ENCODE results near the gene HAL. TPM values are rescaled to one million over a fixed set of nuclear protein-coding genes. Genes with fewer than 3 reads are reported as not detected.

The HAL gene
- total RNA-seq, 1 experiment from 2014 or later: 0.39 TPM

DNA sequence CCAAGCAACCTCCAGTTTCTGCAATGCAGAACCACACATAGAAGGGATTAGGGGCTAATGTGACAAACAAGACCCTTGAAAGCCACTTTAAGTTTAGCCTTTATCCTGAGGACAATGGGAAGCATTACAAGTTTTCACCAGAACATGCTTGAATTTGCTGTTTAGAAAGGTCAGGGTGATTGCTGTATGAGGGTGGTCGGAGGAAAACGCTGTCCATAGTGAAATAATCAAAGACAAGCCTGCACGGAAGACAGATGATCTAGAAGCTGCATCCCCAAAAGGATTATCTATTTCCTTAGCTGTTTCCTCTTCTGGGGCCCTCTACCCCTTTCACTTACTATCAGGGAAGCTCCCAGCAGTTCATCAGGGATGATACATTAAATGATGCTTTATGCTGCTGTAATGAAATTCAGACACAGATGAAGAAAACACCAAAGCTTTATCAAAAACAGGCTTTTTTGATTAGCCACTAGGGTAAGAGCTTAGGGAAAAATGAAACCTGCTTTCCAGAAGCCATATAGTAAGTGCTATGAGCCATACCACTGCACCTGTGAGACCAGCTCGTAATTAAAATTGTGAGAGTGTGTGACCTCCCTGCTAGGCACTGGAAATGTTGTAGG lies 6.5 kb downstream of the HAL start:
- no peak for TF ChIP-seq GRHL2 (CRISPR knock-in tag; IDR thresholded peaks at IDR 0.05; ENCODE audit: insufficient replicate concordance, severe bottlenecking)
- TF ChIP-seq IRF1 (CRISPR knock-in tag; IDR thresholded peaks at IDR 0.05): no peak
- TF ChIP-seq TEAD1 (CRISPR knock-in tag; IDR thresholded peaks at IDR 0.05): no peak
- TF ChIP-seq IRF2 (CRISPR knock-in tag; IDR thresholded peaks at IDR 0.05; ENCODE audit: borderline replicate concordance, low read depth): no peak
- no peak for TF ChIP-seq SP1 (CRISPR knock-in tag; conservative IDR thresholded peaks at IDR 0.05)
- no peak for TF ChIP-seq MYBL2 (CRISPR knock-in tag; IDR thresholded peaks at IDR 0.05)
- no peak for TF ChIP-seq ZSCAN18 (CRISPR knock-in tag; IDR thresholded peaks at IDR 0.05)
- no peak for TF ChIP-seq ZNF263 (CRISPR knock-in tag; IDR thresholded peaks at IDR 0.05; ENCODE audit: low read depth)
- no peak for TF ChIP-seq NFE2L1 (CRISPR knock-in tag; IDR thresholded peaks at IDR 0.05)
- TF ChIP-seq ZNF532 (CRISPR knock-in tag; IDR thresholded peaks at IDR 0.05; ENCODE audit: borderline replicate concordance): no peak
- no peak for TF ChIP-seq CBFB (CRISPR knock-in tag; IDR thresholded peaks at IDR 0.05; ENCODE audit: low read depth)
- TF ChIP-seq ZNF317 (CRISPR knock-in tag; IDR thresholded peaks at IDR 0.05; ENCODE audit: borderline replicate concordance, low read depth): no peak
- Mint-ChIP-seq H3K27me3 (ENCODE audit: low read depth) (no peaks in the 10 kb centered on the region; the same call in 1 of the 2 replicates), H3K27ac (no peak overlapping the region), H3K4me1 (peaks cover 38% of the 10 kb centered on the region), H3K36me3 (no peaks in the 10 kb centered on the region), H3K4me3 (no peak overlapping the region), H3K9me3 (no peaks in the 10 kb centered on the region)
- DNase-seq (ENCODE audit: low spot score) (no peak), ATAC-seq (no peak)
- ChIA-PET CTCF (interaction anchor here (1.2 to 5.1 kb wide), 6 partner anchors 9 to 71 kb away, joined by 3 to 32 read pairs (median 5); partner anchors contain the start of gene LTA4H), POLR2A (interaction anchor here (0.6 kb wide), 1 partner anchor 417 kb away, joined by 6 read pairs; no protein-coding TSS in a partner anchor)

- no peaks in the 10 kb centered on the region for H3K9me3 Mint-ChIP-seq
- no peak for ATAC-seq
- no peak overlapping the region for H3K4me3 Mint-ChIP-seq
- ChIA-PET POLR2A (interaction anchor here (0.6 kb wide), 1 partner anchor 416 kb away, joined by 6 read pairs; no protein-coding TSS in a partner anchor), CTCF (interaction anchor here (0.6 to 5.1 kb wide), 3 partner anchors 10 to 533 kb away, joined by 4 to 32 read pairs (median 8); no protein-coding TSS in a partner anchor)
- no peak for DNase-seq (ENCODE audit: low spot score)
- no peaks in the 10 kb centered on the region for H3K36me3 Mint-ChIP-seq
- peaks cover 38% of the 10 kb centered on the region for H3K4me1 Mint-ChIP-seq
- H3K27ac Mint-ChIP-seq: no peak overlapping the region
- H3K27me3 Mint-ChIP-seq (ENCODE audit: low read depth): no peaks in the 10 kb centered on the region; the same call in 1 of the 2 replicates
- TF ChIP-seq, protein P1, sequence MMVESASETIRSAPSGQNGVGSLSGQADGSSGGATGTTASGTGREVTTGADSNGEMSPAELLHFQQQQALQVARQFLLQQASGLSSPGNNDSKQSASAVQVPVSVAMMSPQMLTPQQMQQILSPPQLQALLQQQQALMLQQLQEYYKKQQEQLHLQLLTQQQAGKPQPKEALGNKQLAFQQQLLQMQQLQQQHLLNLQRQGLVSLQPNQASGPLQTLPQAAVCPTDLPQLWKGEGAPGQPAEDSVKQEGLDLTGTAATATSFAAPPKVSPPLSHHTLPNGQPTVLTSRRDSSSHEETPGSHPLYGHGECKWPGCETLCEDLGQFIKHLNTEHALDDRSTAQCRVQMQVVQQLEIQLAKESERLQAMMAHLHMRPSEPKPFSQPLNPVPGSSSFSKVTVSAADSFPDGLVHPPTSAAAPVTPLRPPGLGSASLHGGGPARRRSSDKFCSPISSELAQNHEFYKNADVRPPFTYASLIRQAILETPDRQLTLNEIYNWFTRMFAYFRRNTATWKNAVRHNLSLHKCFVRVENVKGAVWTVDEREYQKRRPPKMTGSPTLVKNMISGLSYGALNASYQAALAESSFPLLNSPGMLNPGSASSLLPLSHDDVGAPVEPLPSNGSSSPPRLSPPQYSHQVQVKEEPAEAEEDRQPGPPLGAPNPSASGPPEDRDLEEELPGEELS (CRISPR knock-in tag; IDR thresholded peaks at IDR 0.05): no peak
- TF ChIP-seq ZNF671 (CRISPR knock-in tag; IDR thresholded peaks at IDR 0.05): no peak
- TF ChIP-seq, protein P2, sequence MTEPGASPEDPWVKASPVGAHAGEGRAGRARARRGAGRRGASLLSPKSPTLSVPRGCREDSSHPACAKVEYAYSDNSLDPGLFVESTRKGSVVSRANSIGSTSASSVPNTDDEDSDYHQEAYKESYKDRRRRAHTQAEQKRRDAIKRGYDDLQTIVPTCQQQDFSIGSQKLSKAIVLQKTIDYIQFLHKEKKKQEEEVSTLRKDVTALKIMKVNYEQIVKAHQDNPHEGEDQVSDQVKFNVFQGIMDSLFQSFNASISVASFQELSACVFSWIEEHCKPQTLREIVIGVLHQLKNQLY (CRISPR knock-in tag; IDR thresholded peaks at IDR 0.05): no peak
- no peak for TF ChIP-seq OVOL2 (CRISPR knock-in tag; IDR thresholded peaks at IDR 0.05; ENCODE audit: borderline replicate concordance)
- no peak for TF ChIP-seq ELF4 (CRISPR knock-in tag; IDR thresholded peaks at IDR 0.05; ENCODE audit: low read depth)
- no peak for TF ChIP-seq FOXK1 (CRISPR knock-in tag; IDR thresholded peaks at IDR 0.05)
- TF ChIP-seq, protein P3, sequence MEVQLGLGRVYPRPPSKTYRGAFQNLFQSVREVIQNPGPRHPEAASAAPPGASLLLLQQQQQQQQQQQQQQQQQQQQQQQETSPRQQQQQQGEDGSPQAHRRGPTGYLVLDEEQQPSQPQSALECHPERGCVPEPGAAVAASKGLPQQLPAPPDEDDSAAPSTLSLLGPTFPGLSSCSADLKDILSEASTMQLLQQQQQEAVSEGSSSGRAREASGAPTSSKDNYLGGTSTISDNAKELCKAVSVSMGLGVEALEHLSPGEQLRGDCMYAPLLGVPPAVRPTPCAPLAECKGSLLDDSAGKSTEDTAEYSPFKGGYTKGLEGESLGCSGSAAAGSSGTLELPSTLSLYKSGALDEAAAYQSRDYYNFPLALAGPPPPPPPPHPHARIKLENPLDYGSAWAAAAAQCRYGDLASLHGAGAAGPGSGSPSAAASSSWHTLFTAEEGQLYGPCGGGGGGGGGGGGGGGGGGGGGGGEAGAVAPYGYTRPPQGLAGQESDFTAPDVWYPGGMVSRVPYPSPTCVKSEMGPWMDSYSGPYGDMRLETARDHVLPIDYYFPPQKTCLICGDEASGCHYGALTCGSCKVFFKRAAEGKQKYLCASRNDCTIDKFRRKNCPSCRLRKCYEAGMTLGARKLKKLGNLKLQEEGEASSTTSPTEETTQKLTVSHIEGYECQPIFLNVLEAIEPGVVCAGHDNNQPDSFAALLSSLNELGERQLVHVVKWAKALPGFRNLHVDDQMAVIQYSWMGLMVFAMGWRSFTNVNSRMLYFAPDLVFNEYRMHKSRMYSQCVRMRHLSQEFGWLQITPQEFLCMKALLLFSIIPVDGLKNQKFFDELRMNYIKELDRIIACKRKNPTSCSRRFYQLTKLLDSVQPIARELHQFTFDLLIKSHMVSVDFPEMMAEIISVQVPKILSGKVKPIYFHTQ (CRISPR knock-in tag; IDR thresholded peaks at IDR 0.05): no peak
- TF ChIP-seq SOX15 (CRISPR knock-in tag; IDR thresholded peaks at IDR 0.05): no peak
- TF ChIP-seq TP53 (CRISPR knock-in tag; IDR thresholded peaks at IDR 0.05): no peak
Measured at GRCh38 chr12:95988506-95989275, 7.5 kb downstream of the HAL start.

Data from WTC11 (cell line).